ACHN (cell line): ENCODE data around the gene PGBD5.

ENCODE experiments used
- DNase-seq: peaks from one replicate; pipeline ENCODE4 v3.0.0-alpha.2; 2015
- in situ Hi-C: cut with HindIII; loops from 2 replicates; pipeline ENCODE4 v1.10.0; 2017; ENCODE audit warnings: low sequenced_read_pairs, low pct_ligation_motif_present, low pct_unique_long_range_greater_than_20kb

Gene PGBD5

DNA sequence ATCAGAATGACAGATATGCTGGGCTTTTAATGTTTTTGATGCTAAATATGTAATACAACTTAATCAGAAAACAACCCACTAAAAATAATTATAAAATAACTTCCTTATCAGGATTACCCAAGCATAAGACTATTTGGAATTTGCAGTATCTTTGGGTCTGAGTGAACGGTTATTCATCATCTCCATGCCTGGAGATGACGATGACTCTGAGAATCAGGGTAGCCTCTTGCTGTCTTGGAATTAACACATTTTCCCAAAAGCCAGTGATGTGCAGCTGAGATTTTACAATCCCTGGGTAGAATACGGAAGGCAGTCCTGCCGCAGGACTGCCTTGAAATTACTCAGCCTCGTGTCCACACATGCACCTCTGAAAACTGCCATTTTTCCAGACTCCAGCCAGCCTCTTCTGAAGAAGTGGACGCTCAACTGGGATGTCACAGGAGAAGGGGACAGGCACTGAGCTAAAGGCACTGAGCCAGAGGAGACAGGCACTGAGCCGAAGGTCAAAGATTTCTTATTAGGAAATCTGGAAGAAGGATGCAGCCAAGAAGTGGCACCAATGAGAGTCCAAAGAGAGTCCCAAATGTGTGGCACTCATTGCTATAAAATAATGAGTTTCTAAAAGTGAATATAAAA, 85.5 kb downstream of the PGBD5 start:
- in situ Hi-C loops: no loop called here
- DNase-seq: no peak

DNA sequence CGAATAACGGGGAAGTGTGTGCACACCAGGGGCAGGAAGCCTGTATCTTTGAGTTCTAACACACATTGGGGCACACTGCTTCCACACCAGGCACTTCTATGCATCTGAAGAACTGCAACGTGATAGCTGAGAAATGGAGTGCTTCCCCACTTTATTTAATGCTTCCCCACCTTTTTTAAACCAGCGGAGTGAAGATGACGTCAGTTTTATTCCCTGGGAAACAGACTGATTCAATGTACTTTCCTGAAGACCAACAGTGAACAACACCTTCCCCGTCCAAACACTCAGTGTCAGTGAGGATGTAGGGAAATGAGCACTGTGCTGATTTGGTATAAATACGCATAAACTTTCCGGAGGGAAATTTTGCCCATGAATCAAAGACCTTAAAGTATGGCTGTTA, 87.1 kb downstream of the PGBD5 start:
- in situ Hi-C loops: no loop called here
- no peak for DNase-seq

DNA sequence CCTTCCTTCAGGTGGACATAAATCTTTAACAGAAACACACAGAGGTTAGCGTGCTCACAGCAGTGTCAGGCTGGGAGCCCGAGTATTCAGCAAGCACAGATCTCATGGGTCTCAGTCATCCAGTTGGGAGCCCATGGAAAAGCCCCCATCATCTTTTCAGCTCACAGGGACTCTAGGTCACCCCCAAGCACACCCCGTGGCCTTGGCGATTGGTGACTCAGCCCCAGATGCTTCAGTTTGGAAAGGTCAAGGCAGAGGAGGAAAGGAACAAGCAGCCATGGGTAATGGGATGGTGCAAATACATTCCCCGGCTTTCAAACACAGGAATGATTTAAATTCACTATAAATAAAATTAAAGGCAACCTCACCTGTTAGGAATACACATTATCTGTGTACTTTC, 88.9 kb downstream of the PGBD5 start:
- in situ Hi-C loops: no loop called here
- no peak for DNase-seq

DNA sequence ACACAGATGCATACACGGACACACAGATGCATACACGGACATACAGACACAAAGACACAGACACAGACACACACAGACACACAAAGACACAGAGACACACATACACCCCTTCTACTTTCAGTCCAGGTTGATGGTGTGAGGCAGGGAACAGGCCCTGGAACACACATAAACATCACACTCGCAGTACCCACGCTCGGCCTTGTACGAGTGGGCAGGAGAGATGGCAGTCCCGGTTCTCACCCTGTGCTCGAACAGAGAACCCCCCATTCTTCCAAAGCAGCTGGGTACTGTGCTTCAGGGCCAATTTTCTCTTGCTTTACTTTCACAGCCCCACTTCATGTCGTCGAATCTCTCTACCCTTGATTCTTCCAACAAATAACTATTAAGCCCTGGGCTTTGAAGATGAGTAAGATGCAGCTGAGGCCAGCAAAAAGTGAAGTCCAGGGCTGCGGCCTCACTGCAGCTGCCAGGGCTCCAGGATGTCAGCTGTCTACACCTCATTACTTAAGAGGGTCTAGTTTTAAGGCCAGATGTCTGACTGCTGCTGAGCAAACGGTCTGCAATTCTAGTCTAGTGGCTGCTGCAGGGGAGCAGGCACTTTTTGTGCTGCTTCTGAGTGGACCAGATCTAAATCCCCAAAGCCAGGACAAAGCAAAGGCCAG, 90.1 kb downstream of the PGBD5 start:
- DNase-seq: no peak
- in situ Hi-C loops: no loop called here

DNA sequence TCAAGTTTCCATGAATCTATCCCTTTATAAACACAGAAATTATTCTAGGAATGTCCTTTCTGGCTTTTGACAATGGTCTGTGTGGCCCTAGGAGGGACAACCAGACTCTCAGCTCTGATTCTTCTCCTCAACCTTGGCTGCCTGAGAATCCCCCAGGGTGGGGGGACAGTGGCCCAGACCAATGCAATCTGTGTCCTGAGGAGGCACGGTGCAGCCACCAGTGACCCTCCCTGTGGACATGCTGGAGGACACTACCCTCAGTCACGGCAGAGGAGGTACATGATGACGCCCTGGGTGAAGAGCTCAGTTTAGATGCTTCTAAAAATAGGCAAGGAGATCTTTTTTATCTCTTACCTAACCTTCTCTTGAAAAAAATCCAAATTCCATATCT, 91.7 kb downstream of the PGBD5 start:
- in situ Hi-C loops: no loop called here
- DNase-seq: no peak

DNA sequence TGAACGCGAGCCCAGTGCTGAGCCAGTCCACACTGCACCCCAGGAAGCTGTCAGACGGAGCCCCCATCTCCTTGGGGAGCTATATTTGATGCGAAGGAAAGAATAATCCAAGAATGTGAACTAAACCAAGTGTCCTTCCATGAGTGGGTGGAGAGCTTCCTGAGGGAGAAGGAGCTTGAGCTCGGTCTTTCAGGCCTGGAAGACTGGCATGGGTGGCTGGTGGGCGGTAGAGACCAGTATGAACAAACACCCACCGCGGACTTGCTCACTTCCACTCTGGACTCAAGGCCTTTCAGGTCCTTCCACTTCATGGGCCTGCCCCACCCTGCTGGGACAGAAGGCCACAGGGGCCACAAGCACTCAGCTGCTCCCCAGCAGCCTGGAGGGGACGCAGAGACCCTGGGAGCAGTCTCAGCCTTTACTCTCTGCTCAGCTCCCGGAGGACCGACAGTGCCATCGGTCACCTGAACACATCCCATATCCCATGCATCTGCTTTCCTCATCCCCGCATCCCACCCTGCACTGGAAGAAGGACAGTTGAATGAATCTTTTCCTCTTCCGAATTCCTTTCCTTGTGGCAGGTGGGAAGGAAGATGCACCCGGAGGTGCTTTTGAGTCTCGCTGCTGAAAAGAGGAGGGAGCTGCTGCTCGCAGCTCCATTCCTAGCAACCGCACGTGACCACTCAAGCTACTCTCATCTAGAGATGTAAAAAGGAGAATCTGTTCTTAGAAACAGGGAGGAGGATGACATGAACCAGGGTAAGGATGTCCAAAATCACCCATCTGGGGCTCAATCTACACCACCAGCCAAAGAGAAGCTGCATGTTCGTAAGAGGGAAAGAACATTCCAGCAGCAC, 92.3 kb downstream of the PGBD5 start:
- DNase-seq: no peak
- in situ Hi-C loops: no loop called here

DNA sequence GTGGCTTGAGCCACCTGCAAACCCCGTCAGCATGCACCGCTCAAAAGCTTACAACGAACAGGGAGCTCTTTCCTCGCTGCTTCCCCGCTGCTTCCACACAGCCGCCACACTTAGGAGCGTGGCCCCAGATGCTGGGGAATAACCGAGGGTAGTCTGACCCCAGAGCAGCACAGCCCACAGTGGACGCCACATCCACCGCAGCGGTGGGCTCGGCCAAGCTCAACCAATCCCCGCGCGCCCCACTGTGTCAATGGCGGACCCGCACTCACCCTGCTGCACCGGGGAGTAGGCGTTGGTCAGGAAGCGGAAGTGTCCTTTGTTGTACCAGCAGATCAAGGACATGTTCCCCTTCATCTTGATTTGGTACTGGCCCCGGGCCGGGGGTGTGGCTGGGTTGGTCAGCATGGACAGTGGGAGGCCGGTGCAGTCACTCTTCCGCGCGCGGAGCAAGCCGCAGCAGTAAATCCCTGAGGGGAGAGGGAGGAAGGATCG, 93.5 kb downstream of the PGBD5 start:
- in situ Hi-C loops: no loop called here
- no peak for DNase-seq

DNA sequence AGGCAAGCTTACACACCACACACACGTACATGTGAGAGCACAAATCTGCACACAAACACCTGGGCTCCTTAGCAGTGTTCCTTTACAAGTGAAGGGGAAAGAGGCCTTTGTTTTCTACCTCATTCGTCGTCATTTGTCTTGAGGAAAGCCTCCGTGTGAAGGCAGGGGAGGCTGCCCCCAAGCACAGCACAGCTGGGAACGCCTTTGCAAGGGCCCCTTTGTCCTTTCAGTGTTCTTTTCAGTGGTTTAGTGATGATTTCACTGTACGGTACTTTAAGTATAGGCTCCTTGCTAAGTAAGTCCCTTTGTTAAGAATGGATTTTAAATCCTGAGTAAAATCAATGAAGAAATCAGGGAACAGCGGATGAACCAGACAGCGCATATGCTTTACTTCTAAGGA, 94.1 kb downstream of the PGBD5 start:
- in situ Hi-C loops: no loop called here
- no peak for DNase-seq

DNA sequence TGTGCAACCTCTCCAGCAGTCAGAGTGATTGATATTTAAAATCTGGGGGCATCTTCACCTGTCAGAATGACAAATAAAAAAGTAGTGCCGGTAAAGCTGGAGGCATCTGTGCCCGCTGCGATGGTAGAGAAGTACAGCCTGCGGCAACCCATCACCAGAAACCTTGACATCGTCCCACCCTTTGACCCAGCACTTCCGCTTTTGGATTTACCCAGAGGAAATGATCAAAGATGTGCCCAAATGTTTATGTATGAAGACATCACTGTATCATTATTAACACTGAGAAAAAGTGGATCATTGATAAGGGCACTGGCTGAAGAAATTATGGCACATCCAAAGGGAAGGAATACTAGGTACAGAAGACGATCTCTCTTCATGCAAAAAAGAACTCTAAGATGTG, 96.0 kb downstream of the PGBD5 start:
- no peak for DNase-seq
- in situ Hi-C loops: no loop called here

DNA sequence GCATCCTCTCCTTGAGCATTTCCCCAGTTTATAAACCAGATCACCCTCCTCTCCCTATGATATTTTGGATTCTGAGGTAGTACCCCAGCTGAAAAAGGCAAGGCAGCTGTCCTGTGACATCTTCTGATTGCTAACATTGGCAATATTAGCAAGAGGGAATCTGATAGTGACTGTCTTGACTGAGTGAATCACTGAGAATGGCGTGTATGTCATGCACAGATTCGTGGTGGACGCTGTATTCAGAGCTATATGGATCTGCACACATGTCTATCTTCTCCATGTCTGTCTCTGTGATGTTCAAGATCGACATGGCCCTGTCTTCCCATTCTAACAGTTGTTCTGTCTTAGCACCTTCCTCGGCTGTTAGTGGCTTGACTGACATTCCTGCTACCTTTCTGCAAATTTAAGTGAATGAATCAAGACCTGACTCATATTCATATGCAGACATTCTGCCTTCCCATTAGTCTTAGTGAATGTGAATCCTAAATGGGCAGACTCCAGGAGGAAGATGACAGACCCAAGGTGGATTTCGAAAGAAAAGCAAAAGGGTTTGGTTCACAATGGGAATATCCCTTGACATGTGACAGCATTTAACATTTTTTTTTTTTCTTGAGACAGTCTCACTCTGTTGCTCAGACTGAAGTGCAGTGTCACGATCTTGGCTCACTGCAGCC, 97.7 kb downstream of the PGBD5 start:
- DNase-seq: no peak
- in situ Hi-C loops: no loop called here

DNA sequence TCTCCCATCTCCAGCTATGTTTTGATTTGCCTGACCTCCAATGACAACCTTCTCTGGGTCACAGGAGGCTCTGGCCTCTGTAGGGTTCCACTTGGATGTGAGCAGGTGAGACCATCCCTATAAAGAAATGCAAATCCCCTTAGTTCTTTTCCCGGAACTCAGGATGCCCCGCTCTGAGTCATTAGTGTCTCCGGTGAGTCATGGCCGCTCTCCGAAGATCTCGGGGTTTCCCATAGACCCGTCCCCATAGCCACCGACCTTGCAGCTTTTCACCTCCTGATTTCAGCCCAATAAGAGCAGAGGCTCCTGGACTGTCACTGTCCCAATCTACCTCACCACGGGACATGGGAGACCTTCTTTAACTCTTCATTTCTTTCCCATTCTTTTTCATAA, 98.2 kb downstream of the PGBD5 start:
- DNase-seq: peak; percentile 64

DNA sequence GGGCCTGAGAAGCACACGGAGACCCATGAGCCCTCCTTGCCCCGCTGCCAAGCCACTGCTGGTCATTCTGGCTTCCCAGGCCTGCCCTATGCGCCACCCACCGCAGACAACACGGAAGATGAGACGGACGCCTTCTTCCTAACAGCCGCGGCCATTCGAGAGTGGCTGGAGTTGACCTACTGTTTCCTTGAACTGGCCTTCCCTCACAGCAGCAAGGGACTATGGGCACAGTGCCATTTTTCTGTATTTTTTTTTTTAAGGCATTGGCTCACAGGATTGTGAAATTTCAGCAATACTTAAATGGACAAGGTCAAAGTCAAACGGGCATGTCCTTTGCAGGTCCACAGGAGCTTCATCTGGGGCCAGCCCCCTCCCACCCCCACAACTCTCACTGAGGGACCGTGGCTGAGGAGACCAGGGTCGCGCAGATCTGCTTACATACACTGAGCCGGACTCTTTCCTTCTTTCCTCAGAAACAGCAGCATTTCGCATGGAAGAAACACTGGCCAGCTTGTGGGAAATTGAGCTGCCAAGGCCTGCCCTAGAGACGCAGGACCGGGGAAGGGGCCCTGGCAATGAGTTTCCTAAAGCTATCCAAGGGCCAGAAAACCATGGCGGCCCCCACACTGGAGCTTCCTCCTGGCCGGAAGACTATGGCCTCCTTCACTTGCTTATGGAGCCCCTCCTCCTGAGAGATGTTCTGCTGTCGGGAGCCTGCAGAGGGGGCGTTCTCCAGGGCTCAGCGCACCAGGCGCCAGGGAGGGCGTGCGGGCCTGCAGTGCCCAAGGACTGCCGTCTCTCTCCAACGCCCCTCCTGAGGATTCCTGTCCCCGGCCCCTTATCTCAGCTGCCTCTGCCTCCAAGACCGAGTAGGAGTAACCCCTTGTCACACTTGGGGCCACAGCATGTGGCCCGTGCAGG, 98.9 kb downstream of the PGBD5 start:
- in situ Hi-C loops: no loop called here
- no peak for DNase-seq

More for the DNA sequence above, 98.2 kb downstream of the PGBD5 start:
- in situ Hi-C loops: no loop called here

DNA sequence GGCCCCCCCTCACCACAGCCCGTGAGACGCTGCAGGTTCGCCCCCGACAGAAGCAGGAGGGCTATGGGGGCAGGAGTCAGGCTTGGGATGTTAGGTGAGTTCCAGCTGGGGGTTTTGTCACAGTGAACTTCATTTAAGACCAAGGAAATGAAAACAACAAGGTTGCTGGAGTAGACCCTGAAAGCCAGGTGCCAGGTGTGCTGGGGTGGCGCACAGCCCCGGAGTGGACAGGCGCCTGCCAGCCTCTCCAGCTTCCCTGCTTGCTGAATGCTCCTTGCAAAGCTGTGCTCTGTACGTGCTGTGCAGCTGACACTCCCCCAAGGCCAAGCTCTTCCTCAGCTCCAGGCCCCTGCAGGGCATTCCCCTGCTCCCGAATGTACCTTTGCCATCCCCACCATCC, 102.4 kb downstream of the PGBD5 start:
- in situ Hi-C loops: no loop called here
- no peak for DNase-seq

DNA sequence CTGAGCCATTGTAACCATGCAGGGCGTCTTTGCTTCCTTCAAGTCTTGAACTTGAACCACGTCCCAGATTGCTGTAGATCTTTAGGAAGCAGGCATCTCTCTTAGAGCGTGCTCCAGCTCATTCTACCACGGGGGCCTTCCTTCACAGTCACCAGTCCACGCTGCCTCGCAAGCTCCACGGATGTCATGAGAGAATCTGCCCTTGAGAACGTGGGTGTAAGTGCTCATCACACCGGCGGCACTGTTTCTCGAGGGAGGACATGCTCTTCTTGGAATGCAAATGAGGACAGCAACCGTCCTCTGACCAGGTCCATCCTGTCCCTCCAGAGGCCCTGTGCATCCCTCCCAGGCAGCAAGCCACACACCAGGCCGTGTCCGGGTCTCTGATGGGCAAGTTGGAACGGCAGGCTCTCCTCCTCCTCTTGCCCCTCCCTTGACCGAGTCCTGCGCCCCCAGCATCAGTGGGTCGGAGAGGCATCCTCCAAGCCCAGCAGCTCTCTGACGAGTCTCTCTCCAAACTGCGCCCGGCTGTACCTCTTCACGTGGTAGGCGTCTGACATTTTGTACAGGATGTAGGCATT, 103.1 kb downstream of the PGBD5 start:
- in situ Hi-C loops: no loop called here
- no peak for DNase-seq

DNA sequence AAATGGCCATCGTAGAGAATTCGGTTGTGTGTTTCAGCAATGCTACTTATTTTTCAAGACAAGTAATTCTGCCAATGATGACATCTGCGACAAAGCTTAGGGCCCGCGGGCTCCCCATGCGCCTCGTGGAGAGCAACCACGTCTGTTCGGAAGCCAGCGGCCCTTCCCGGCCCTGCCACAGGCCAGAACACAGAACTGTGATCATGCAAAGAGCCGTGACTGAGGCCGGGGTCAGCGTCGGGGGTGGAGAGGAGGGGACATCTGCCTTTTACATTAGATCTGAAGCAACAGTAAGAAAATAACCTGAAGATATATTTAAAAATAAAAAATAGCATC, 103.7 kb downstream of the PGBD5 start:
- in situ Hi-C loops: no loop called here
- no peak for DNase-seq

DNA sequence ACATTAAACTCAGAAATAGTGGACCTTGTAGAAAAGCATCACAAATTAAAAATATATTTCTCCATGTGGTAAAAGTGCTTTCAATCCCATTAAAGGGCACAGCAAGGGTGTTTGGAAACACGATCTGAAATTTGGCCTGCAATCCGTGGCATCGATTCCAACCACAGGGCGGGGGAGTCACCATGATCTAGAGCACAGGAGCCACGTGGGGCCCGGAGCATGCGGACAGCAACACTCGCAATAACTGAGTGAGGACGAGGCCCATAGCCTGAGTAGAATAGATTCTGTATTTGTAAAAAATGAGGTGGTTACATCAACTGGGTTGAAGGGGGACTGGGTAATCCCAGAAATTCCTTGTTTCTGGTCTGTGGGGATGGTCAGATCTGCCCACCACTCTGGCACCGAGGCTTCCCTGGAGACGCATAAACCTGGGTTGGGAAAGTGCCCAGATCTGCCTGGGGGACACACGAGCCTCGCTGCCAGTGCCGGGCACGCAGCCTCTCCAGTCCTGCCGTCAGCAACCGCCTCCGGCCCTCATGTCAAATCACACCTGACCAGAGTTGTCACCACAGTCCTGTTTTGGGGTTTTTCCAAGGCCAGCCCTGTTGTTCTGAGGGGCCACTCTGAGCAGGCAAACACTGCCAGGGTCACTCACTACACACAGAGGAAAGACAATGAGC, 104.3 kb downstream of the PGBD5 start:
- in situ Hi-C loops: no loop called here
- DNase-seq: no peak

DNA sequence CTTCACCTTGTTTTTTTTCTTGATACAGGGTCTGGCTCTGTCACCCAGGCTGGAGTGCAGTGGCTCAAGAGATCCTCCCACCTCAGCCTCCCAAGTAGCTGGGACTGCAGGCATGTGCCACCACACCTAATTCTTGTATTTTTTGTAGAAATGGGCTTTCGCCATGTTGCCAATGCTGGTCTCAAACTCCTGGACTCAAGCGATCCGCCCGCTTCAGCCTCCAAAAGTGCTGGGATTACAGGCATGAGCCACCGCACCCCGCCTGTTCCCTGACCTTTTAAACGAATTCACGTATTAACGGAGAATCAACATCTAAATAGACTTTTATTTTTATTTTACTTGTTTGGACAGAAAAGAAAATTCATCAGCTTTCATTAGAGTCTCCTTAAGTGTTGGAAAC, 104.8 kb downstream of the PGBD5 start:
- DNase-seq: no peak
- in situ Hi-C loops: no loop called here
